Endothelial cell of umbilical vein (primary cell): ENCODE data around the gene CALN1. TPM values are rescaled to one million over a fixed set of nuclear protein-coding genes. Genes with fewer than 3 reads are reported as not detected.

Experiments used
- BruUV-seq: library from RNA; stranded (reverse); fragments of 400-500 nt; replicated peaks from 2 replicates; lab custom pipeline; 2021; lab: Mats Ljungman, UMichigan
- CTCF ChIA-PET: fragments of 300-600, 350-600 bp; sonication (Branson Sonifier 250); formaldehyde crosslinking; loops from one replicate; lab custom pipeline; 2021; ENCODE audit warnings: antibody characterized with exemption, inconsistent platforms; lab: Charles Lee
- POLR2A ChIA-PET: fragments of 300-600, 350-600 bp; sonication (Branson Sonifier 250); formaldehyde crosslinking; loops from one replicate; lab custom pipeline; 2021; ENCODE audit warnings: antibody characterized with exemption, inconsistent platforms; lab: Charles Lee
- DNase-seq: peaks from one replicate; pipeline ENCODE4 v3.0.0-alpha.2; 2011; ENCODE audit warnings: low read depth, low spot score
- FAIRE-seq: peaks from 2 replicates; lab custom pipeline; 2011; peaks lifted over from hg19 to GRCh38; lab: Jason Lieb, UNC
- H2AFZ ChIP-seq: 2 replicates; pipeline ENCODE4 v1.6.0; 2012; ENCODE audit warnings: low read depth, low read length, control low read depth, inconsistent platforms
- H3K27ac ChIP-seq: 2 replicates; pipeline ENCODE4 v1.5.1; 2011; ENCODE audit warnings: low read depth, mild to moderate bottlenecking, control low read depth, low read length, moderate library complexity; ENCODE audit not compliant: insufficient read depth
- H3K27me3 ChIP-seq, 2 experiments: 2 replicates each; pipeline versions ENCODE4 v1.6.0 to v1.6.1; 2011; ENCODE audit warnings: low read length in 2 of 2, mixed read lengths in 1 of 2; ENCODE audit not compliant: control insufficient read depth in 2 of 2, insufficient read depth in 2 of 2
- H3K36me3 ChIP-seq, 2 experiments: 2 replicates in 1 of 2; 3 replicates in 1 of 2; pipeline ENCODE4 v1.5.1; 2011; ENCODE audit warnings: low read length in 2 of 2, mild to moderate bottlenecking in 1 of 2, moderate library complexity in 1 of 2; ENCODE audit not compliant: control insufficient read depth in 2 of 2, insufficient read depth in 2 of 2; ENCODE audit errors: extremely low read depth in 1 of 2
- H3K4me1 ChIP-seq: 3 replicates; pipeline ENCODE4 v1.5.1; 2011; ENCODE audit warnings: mild to moderate bottlenecking, low read length; ENCODE audit not compliant: control insufficient read depth, insufficient read depth; ENCODE audit errors: extremely low read depth
- H3K4me2 ChIP-seq: 2 replicates; pipeline ENCODE4 v1.6.1; 2011; ENCODE audit warnings: low read length, control low read depth, mixed read lengths; ENCODE audit not compliant: insufficient read depth
- H3K4me3 ChIP-seq, 3 experiments: fragments of 200-600 bp in 1 of 3; sonication (generic), shearing (Covaris generic) in 1 of 3; replicated peaks in 1 of 3; 2 replicates each; pipeline ENCODE4 v1.5.1; 2011 to 2016; ENCODE audit warnings: control low read depth in 3 of 3, low read length in 3 of 3, mild to moderate bottlenecking in 2 of 3, inconsistent platforms in 1 of 3, low read depth in 1 of 3, moderate library complexity in 1 of 3; ENCODE audit not compliant: insufficient read depth in 1 of 3
- H3K79me2 ChIP-seq: 2 replicates; pipeline ENCODE4 v1.6.0; 2012; ENCODE audit warnings: low read length, inconsistent platforms; ENCODE audit not compliant: control insufficient read depth, insufficient read depth
- H3K9ac ChIP-seq: replicated peaks from 2 replicates; pipeline ENCODE3; 2011; ENCODE audit warnings: low read length, control low read depth; ENCODE audit not compliant: insufficient read depth; ENCODE audit errors: extremely low read depth
- H3K9me1 ChIP-seq: replicated peaks from 3 replicates; pipeline ENCODE4 v1.6.0; 2011; ENCODE audit warnings: mild to moderate bottlenecking, low read length; ENCODE audit not compliant: control insufficient read depth, insufficient read depth; ENCODE audit errors: extremely low read depth
- H3K9me3 ChIP-seq: replicated peaks from 2 replicates; pipeline ENCODE4 v1.5.1; 2012; ENCODE audit warnings: low read length, inconsistent platforms; ENCODE audit not compliant: control insufficient read depth, insufficient read depth
- H4K20me1 ChIP-seq: replicated peaks from 2 replicates; pipeline ENCODE3; 2011; ENCODE audit warnings: mild to moderate bottlenecking, low read length; ENCODE audit not compliant: control insufficient read depth, insufficient read depth; ENCODE audit errors: extremely low read depth
- CTCF ChIP-seq, 2 donors: IDR thresholded peaks; 1 replicate in 1 of 2; 2 replicates in 1 of 2; pipeline ENCODE4 v1.5.1; 2011; ENCODE audit warnings: low read length in 2 of 2, mild to moderate bottlenecking in 2 of 2, moderate library complexity in 2 of 2, control low read depth in 1 of 2, inconsistent platforms in 1 of 2, low read depth in 1 of 2; ENCODE audit not compliant: insufficient read depth in 1 of 2; ENCODE audit errors: extremely low read depth in 1 of 2
- EZH2 ChIP-seq: IDR thresholded peaks from 2 replicates; pipeline ENCODE4 v1.6.1; 2012; ENCODE audit warnings: borderline replicate concordance, low read depth, mild to moderate bottlenecking, moderate library complexity, low read length, inconsistent platforms; ENCODE audit not compliant: severe bottlenecking
- FOS ChIP-seq: IDR thresholded peaks from 2 replicates; pipeline ENCODE4 v1.6.1; 2011; ENCODE audit warnings: mild to moderate bottlenecking, low read length, moderate library complexity, borderline replicate concordance; ENCODE audit not compliant: insufficient read depth
- GATA2 ChIP-seq: IDR thresholded peaks from 2 replicates; pipeline ENCODE4 v1.7.0; 2011; ENCODE audit warnings: low read depth, mild to moderate bottlenecking, moderate library complexity, mixed read lengths, low read length; ENCODE audit not compliant: insufficient read length, insufficient read depth
- JUN ChIP-seq: IDR thresholded peaks from 2 replicates; pipeline ENCODE4 v1.6.1; 2011; ENCODE audit warnings: borderline replicate concordance, low read depth; ENCODE audit not compliant: insufficient read length, insufficient read depth
- MYC ChIP-seq: IDR thresholded peaks from one replicate; pipeline ENCODE4 v1.6.1; 2011; ENCODE audit warnings: mild to moderate bottlenecking, low read depth, low read length
- POLR2A ChIP-seq: IDR thresholded peaks from 2 replicates; pipeline ENCODE4 v1.6.1; 2012; ENCODE audit warnings: low read depth, mild to moderate bottlenecking, control low read depth, low read length
- POLR2AphosphoS5 ChIP-seq: IDR thresholded peaks from 2 replicates; pipeline ENCODE4 v1.6.1; 2012; ENCODE audit warnings: low read depth, mild to moderate bottlenecking, control low read depth, low read length, moderate library complexity; ENCODE audit not compliant: insufficient read depth
- dilution Hi-C: fragments of 300-500 bp; cut with MboI; formaldehyde crosslinking; loops from one replicate; pipeline ENCODE4 v1.15.0; 2019; ENCODE audit warnings: low sequenced_read_pairs; ENCODE audit not compliant: extremely low pct_ligation_motif_present
- intact Hi-C: fragments of 100-400 bp; cut with micrococcal nuclease; formaldehyde crosslinking; loops from one replicate; pipeline ENCODE4 v1.10.0; 2022
- polyA plus RNA-seq, 4 experiments: library from polyadenylated mRNA; depleted of rRNA in 3 of 4; stranded (reverse) in 3 of 4; unstranded in 1 of 4; fragments of >200 nt; gene quantifications; 2 replicates each; pipeline versions ENCODE4 v1.2.1 to v1.2.3, GENCODE V29; 2011 to 2012; ENCODE audit warnings: missing spikeins in 1 of 4
- total RNA-seq: library from RNA; stranded (reverse); gene quantifications from 2 replicates; pipeline ENCODE4 v1.2.3, GENCODE V29; 2021
- TF ChIP-seq, protein P1 (sequence below): IDR thresholded peaks from 2 replicates; pipeline ENCODE4 v1.6.1; 2011; ENCODE audit not compliant: insufficient read depth, insufficient read length

Gene CALN1
- total and polyA plus RNA-seq, 2 donors (not counting 3 experiments of a cell fraction or from before 2014, with no cell fraction given): not detected

GRCh38 chr7:71871446-71871845 lies 540.7 kb downstream of the CALN1 start:
- dilution Hi-C loops (no loop called here), intact Hi-C loops (no loop called here)
- Histone ChIP-seq H3K9me1 (no peaks in the 10 kb centered on the region), H3K27me3 (no peaks in the 10 kb centered on the region), H3K36me3 (no peaks in the 10 kb centered on the region), H4K20me1 (no peaks in the 10 kb centered on the region), H3K79me2 (no peaks in the 10 kb centered on the region), H3K9me3 (peaks cover 3% of the 10 kb centered on the region), H2AFZ (no peak overlapping the region), H3K4me3 (no peak overlapping the region), H3K27ac (no peak overlapping the region), H3K4me1 (no peaks in the 10 kb centered on the region), H3K4me2 (no peak overlapping the region), H3K9ac (no peak overlapping the region)
- BruUV-seq: no TSS peak
- TF ChIP-seq POLR2A: no peak
- TF ChIP-seq FOS: no peak
- no peak for TF ChIP-seq CTCF (IDR thresholded peaks at IDR 0.05; ENCODE audit: extremely low read depth in 1 of 2, insufficient read depth in 1 of 2, low read depth in 1 of 2, low read length in 2 of 2)
- no peak for TF ChIP-seq POLR2AphosphoS5
- TF ChIP-seq EZH2: no peak
- no peak for TF ChIP-seq GATA2
- TF ChIP-seq JUN: no peak
- TF ChIP-seq MYC: no peak
- TF ChIP-seq, protein P1, sequence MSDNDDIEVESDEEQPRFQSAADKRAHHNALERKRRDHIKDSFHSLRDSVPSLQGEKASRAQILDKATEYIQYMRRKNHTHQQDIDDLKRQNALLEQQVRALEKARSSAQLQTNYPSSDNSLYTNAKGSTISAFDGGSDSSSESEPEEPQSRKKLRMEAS: no peak
- ChIA-PET CTCF (no interaction called here), POLR2A (no interaction called here)
- FAIRE-seq: no peak
- no peak for DNase-seq
